GM23248 (cell line): ENCODE data around the gene PHLPP1. TPM values are rescaled to one million over a fixed set of nuclear protein-coding genes. Genes with fewer than 3 reads are reported as not detected.

Source experiments
- DNase-seq: peaks from one replicate; pipeline ENCODE4 v3.0.0-alpha.2; 2015
- H2AFZ ChIP-seq: fragments of 200-600 bp; sonication (generic); 2 replicates; pipeline ENCODE4 v1.6.1; 2016; ENCODE audit warnings: antibody characterized with exemption
- H3F3A ChIP-seq: fragments of 200-600 bp; sonication (generic); 2 replicates; pipeline ENCODE4 v1.6.1; 2016; ENCODE audit warnings: mild to moderate bottlenecking, antibody characterized with exemption, mixed run types; ENCODE audit not compliant: insufficient read depth
- H3K27ac ChIP-seq: fragments of 200-600 bp; sonication (generic); 2 replicates; pipeline ENCODE4 v1.5.1; 2016; ENCODE audit warnings: mild to moderate bottlenecking
- H3K27me3 ChIP-seq: fragments of 200-600 bp; sonication (generic); replicated peaks from 2 replicates; pipeline ENCODE4 v1.6.1; 2016; ENCODE audit warnings: mild to moderate bottlenecking; ENCODE audit not compliant: insufficient read depth
- H3K36me3 ChIP-seq: fragments of 200-600 bp; sonication (generic); 2 replicates; pipeline ENCODE4 v1.6.1; 2016; ENCODE audit warnings: low read depth, mild to moderate bottlenecking
- H3K4me1 ChIP-seq: fragments of 200-600 bp; sonication (generic); 2 replicates; pipeline ENCODE4 v1.6.1; 2016; ENCODE audit warnings: mild to moderate bottlenecking; ENCODE audit not compliant: insufficient read depth
- H3K4me2 ChIP-seq: fragments of 200-600 bp; sonication (generic); one replicate; pipeline ENCODE4 v1.6.1; 2016; ENCODE audit warnings: mild to moderate bottlenecking; ENCODE audit not compliant: unreplicated experiment
- H3K4me3 ChIP-seq: fragments of 200-600 bp; sonication (generic); 2 replicates; pipeline ENCODE4 v1.5.1; 2016; ENCODE audit warnings: mild to moderate bottlenecking
- H3K79me2 ChIP-seq: fragments of 200-600 bp; sonication (generic); 2 replicates; pipeline ENCODE4 v1.6.1; 2016; ENCODE audit warnings: mild to moderate bottlenecking; ENCODE audit not compliant: insufficient read depth
- H3K9ac ChIP-seq: fragments of 200-600 bp; sonication (generic); 2 replicates; pipeline ENCODE4 v1.6.1; 2016; ENCODE audit warnings: mild to moderate bottlenecking
- H3K9me2 ChIP-seq: fragments of 200-600 bp; sonication (generic); 2 replicates; pipeline ENCODE4 v1.6.1; 2016; ENCODE audit warnings: mixed run types, mild to moderate bottlenecking, moderate library complexity; ENCODE audit not compliant: insufficient read depth
- H3K9me3 ChIP-seq: fragments of 200-600 bp; sonication (generic); one replicate; pipeline ENCODE4 v1.6.1; 2017; ENCODE audit warnings: low read depth
- H4K20me1 ChIP-seq: fragments of 200-600 bp; sonication (generic); 2 replicates; pipeline ENCODE4 v1.6.0; 2016; ENCODE audit not compliant: insufficient read depth
- EZH2 ChIP-seq: fragments of 200-600 bp; sonication (generic); IDR thresholded peaks from 2 replicates; pipeline ENCODE4 v1.6.1; 2018; ENCODE audit warnings: antibody characterized with exemption, mild to moderate bottlenecking; ENCODE audit not compliant: insufficient read depth, poor library complexity, severe bottlenecking
- EZH2phosphoT487 ChIP-seq: fragments of 200-600 bp; sonication (generic); IDR thresholded peaks from 2 replicates; pipeline ENCODE4 v1.6.1; 2018; ENCODE audit warnings: antibody characterized with exemption, moderate library complexity, mild to moderate bottlenecking, low read depth; ENCODE audit not compliant: insufficient read depth
- WGBS, 2 experiments: methylation state at CpG; one replicate each; pipeline ENCODE4 v1.1.6; 2015 to 2017; ENCODE audit warnings: low lambda C conversion rate in 2 of 2, low coverage in 1 of 2; ENCODE audit errors: missing lambda C conversion rate in 2 of 2; 5-methylcytosine and 5-hydroxymethylcytosine counted together
- in situ Hi-C: fragments of 300-500 bp; cut with MboI; formaldehyde crosslinking; loops from 2 replicates; pipeline ENCODE4 v1.15.0; 2020
- polyA plus RNA-seq: library from polyadenylated mRNA; unstranded; fragments of >200 nt; fragmentation: Nextera tagmentation; extraction: Ambion mirVana; gene quantifications from 2 replicates; pipeline ENCODE4 v1.2.1, GENCODE V29; 2016
- total RNA-seq: library from RNA; depleted of rRNA; stranded (reverse); fragments of >200 nt; shearing (Covaris generic); gene quantifications from 2 replicates; pipeline ENCODE4 v1.2.3, GENCODE V29; 2014

Gene PHLPP1
- total and polyA plus RNA-seq, 2 experiments from 2014 or later, result 1.1 to 6.8 TPM

GRCh38 chr18:63003899-63004298, 288.6 kb downstream of the PHLPP1 start:
- Histone ChIP-seq H3K79me2 (no peaks in the 10 kb centered on the region), H3K9ac (no peak overlapping the region), H4K20me1 (no peaks in the 10 kb centered on the region), H3K27ac (no peak overlapping the region), H3K27me3 (peaks cover 4% of the 10 kb centered on the region; the same call in 1 of the 2 replicates), H3K9me3 (no peaks in the 10 kb centered on the region), H3K4me3 (no peak overlapping the region), H3K4me2 (no peak overlapping the region), H3K36me3 (no peaks in the 10 kb centered on the region), H3K4me1 (0 out of 2 replicates have a peak, but pooled peaks cover 7% of the 10 kb centered on the region), H3K9me2 (no peaks in the 10 kb centered on the region), H2AFZ (no peak overlapping the region), H3F3A (no peaks in the 10 kb centered on the region)
- TF ChIP-seq EZH2phosphoT487, result no peak
- TF ChIP-seq EZH2, result no peak
- WGBS, 2 experiments, result 81 to 87% methylated on average over 5 of the region's 5 CpGs
- in situ Hi-C loops, result loop anchor here (25.0 kb wide), 1 partner anchor 833 kb away; no protein-coding TSS in a partner anchor
- DNase-seq, result no peak

GRCh38 chr18:63004466-63005089, 289.2 kb downstream of the PHLPP1 start:
- H3K9me3 ChIP-seq, result no peaks in the 10 kb centered on the region
- no peak for TF ChIP-seq EZH2phosphoT487
- no peak for TF ChIP-seq EZH2
- peaks cover 8% of the 10 kb centered on the region; the same call in 1 of the 2 replicates for H3K27me3 ChIP-seq
- H2AFZ ChIP-seq, result no peak overlapping the region
- in situ Hi-C loops, result loop anchor here (25.0 kb wide), 1 partner anchor 833 kb away; no protein-coding TSS in a partner anchor
- H3K36me3 ChIP-seq, result no peaks in the 10 kb centered on the region
- no peaks in the 10 kb centered on the region for H3K79me2 ChIP-seq
- H4K20me1 ChIP-seq, result no peaks in the 10 kb centered on the region
- no peak overlapping the region for H3K4me3 ChIP-seq
- H3K9me2 ChIP-seq, result no peaks in the 10 kb centered on the region
- DNase-seq, result no peak
- H3K27ac ChIP-seq, result no peak overlapping the region
- H3K4me1 ChIP-seq, result 0 out of 2 replicates have a peak, but pooled peaks cover 1% of the 10 kb centered on the region
- no peaks in the 10 kb centered on the region for H3F3A ChIP-seq
- no peak overlapping the region for H3K4me2 ChIP-seq
- WGBS, 2 experiments, result 66 to 77% methylated on average over 8 to 9 of the region's 9 CpGs
- no peak overlapping the region for H3K9ac ChIP-seq

GRCh38 chr18:63005306-63005705, 290.0 kb downstream of the PHLPP1 start:
- Histone ChIP-seq H3K4me3 (no peak overlapping the region), H3K4me2 (no peak overlapping the region), H2AFZ (no peak overlapping the region), H3F3A (no peaks in the 10 kb centered on the region), H3K9me3 (no peaks in the 10 kb centered on the region), H3K79me2 (no peaks in the 10 kb centered on the region), H3K27me3 (peaks cover 9% of the 10 kb centered on the region; the same call in 1 of the 2 replicates), H3K36me3 (no peaks in the 10 kb centered on the region), H3K9me2 (no peaks in the 10 kb centered on the region), H3K9ac (no peak overlapping the region), H4K20me1 (no peaks in the 10 kb centered on the region), H3K4me1 (no peaks in the 10 kb centered on the region), H3K27ac (no peak overlapping the region)
- DNase-seq, result no peak
- in situ Hi-C loops, result loop anchor here (25.0 kb wide), 1 partner anchor 832 kb away; no protein-coding TSS in a partner anchor
- TF ChIP-seq EZH2phosphoT487, result no peak
- TF ChIP-seq EZH2, result no peak
- WGBS, 2 experiments, result 71 to 81% methylated on average over 7 to 8 of the region's 8 CpGs

- H3K4me3 ChIP-seq, result no peak overlapping the region
- H3K9me2 ChIP-seq, result no peaks in the 10 kb centered on the region
- no peak for TF ChIP-seq EZH2phosphoT487
- TF ChIP-seq EZH2, result no peak
- no peak overlapping the region for H3K4me2 ChIP-seq
- no peaks in the 10 kb centered on the region for H4K20me1 ChIP-seq
- H3K9ac ChIP-seq, result no peak overlapping the region
- no peaks in the 10 kb centered on the region for H3K79me2 ChIP-seq
- H3K27ac ChIP-seq, result no peak overlapping the region
- H3F3A ChIP-seq, result no peaks in the 10 kb centered on the region
- in situ Hi-C loops, result loop anchor here (25.0 kb wide), 1 partner anchor 830 kb away; no protein-coding TSS in a partner anchor
- H3K4me1 ChIP-seq, result no peaks in the 10 kb centered on the region
- peaks cover 14% of the 10 kb centered on the region; the same call in 1 of the 2 replicates for H3K27me3 ChIP-seq
- 70 to 86% methylated on average over 3 of the region's 3 CpGs for WGBS, 2 experiments
- no peaks in the 10 kb centered on the region for H3K9me3 ChIP-seq
- DNase-seq, result no peak
- H2AFZ ChIP-seq, result no peak overlapping the region
- no peaks in the 10 kb centered on the region for H3K36me3 ChIP-seq
Observed at GRCh38 chr18:63007231-63007630, 291.9 kb downstream of the PHLPP1 start.
